Measurements from ENCODE around the gene ADCY5.
A peak's percentile ranks its signal among the peaks of the same experiment; 100 is the strongest.

Gene ADCY5

GRCh38 chr3:123296836-123297626 is 151.9 kb downstream of the ADCY5 start:
- DNase-seq: no peak

- no peak for DNase-seq
Observed at GRCh38 chr3:123296261-123296660, 152.6 kb downstream of the ADCY5 start.

- no peak for DNase-seq
Observed at GRCh38 chr3:123295901-123296250, 153.0 kb downstream of the ADCY5 start.

- no peak for DNase-seq
Observed at GRCh38 chr3:123295171-123295900, 153.6 kb downstream of the ADCY5 start.

GRCh38 chr3:123294296-123294938 is 154.5 kb downstream of the ADCY5 start:
- no peak for DNase-seq

- DNase-seq: no peak
Observed at GRCh38 chr3:123292321-123293310, 156.3 kb downstream of the ADCY5 start.

GRCh38 chr3:123291404-123291803 is 157.5 kb downstream of the ADCY5 start:
- DNase-seq: no peak

- no peak for DNase-seq
Observed at GRCh38 chr3:123290962-123291361, 157.9 kb downstream of the ADCY5 start.

GRCh38 chr3:123290107-123290930 is 158.6 kb downstream of the ADCY5 start:
- DNase-seq: no peak

GRCh38 chr3:123289391-123290106 is 159.3 kb downstream of the ADCY5 start:
- DNase-seq: no peak

GRCh38 chr3:123287962-123288302 is 161.0 kb downstream of the ADCY5 start:
- DNase-seq: no peak

GRCh38 chr3:123287051-123287961 is 161.6 kb downstream of the ADCY5 start:
- no peak for DNase-seq

GRCh38 chr3:123286308-123287023 is 162.4 kb downstream of the ADCY5 start:
- peak; percentile 58 for DNase-seq

- DNase-seq: no peak
Observed at GRCh38 chr3:123285931-123286307, 163.0 kb downstream of the ADCY5 start.

GRCh38 chr3:123285479-123285878 is 163.4 kb downstream of the ADCY5 start:
- no peak for DNase-seq

- no peak for DNase-seq
Observed at GRCh38 chr3:123285066-123285465, 163.8 kb downstream of the ADCY5 start.

- no peak for DNase-seq
Observed at GRCh38 chr3:123284399-123285010, 164.4 kb downstream of the ADCY5 start.

- no peak for DNase-seq
Observed at GRCh38 chr3:123283657-123284398, 165.1 kb downstream of the ADCY5 start.

Measured in activated CD4-positive, alpha-beta T cell treated with anti-CD3 and anti-CD28 coated beads, Interleukin-10, Interleukin-2, amounts not matched to agents 100 ng/mL and 50 ng/mL, durations not matched to agents 16 hours and 8 hours (primary cell).